AG10803 (cell line): ENCODE measurements around the gene CYP2J2.
"Not testable (repeated sequence)": the region's sequence is repeated elsewhere in the genome, so short reads cannot be mapped to it uniquely, and the experiment has no call there.

Source experiments
- DNase-seq: peaks from one replicate; pipeline ENCODE4 v3.0.0; 2010; ENCODE audit warnings: low read depth
- H3K4me3 ChIP-seq: 2 replicates; pipeline ENCODE4 v1.5.1; 2011; ENCODE audit warnings: mild to moderate bottlenecking, low read length, control low read depth
- TF ChIP-seq, protein P1 (sequence below): conservative IDR thresholded peaks from 2 replicates; pipeline ENCODE4 v1.5.1; 2011; ENCODE audit warnings: mild to moderate bottlenecking, low read length, control low read depth, inconsistent platforms

CYP2J2 gene

DNA sequence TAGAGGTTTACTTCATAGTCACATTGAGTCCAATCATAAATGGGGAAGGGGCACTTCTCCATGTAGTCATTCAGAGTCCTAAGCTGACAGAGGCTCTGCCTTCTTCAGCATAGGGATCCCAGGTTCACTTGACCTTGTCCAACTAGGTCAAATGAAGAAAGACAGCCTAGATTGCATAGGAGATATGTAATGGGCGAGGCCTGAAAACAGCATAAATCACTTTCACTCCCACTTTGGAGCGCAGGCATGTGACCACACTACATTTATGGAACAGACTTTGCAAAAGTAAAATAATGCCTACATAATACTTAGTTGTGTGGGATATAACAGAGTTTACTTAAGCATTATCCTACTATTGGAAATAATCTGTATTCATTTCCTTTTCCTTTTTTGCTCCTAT lies 60.1 kb downstream of the CYP2J2 start:
- H3K4me3 ChIP-seq = no peak overlapping the region
- no peak for DNase-seq
- TF ChIP-seq, protein P1, sequence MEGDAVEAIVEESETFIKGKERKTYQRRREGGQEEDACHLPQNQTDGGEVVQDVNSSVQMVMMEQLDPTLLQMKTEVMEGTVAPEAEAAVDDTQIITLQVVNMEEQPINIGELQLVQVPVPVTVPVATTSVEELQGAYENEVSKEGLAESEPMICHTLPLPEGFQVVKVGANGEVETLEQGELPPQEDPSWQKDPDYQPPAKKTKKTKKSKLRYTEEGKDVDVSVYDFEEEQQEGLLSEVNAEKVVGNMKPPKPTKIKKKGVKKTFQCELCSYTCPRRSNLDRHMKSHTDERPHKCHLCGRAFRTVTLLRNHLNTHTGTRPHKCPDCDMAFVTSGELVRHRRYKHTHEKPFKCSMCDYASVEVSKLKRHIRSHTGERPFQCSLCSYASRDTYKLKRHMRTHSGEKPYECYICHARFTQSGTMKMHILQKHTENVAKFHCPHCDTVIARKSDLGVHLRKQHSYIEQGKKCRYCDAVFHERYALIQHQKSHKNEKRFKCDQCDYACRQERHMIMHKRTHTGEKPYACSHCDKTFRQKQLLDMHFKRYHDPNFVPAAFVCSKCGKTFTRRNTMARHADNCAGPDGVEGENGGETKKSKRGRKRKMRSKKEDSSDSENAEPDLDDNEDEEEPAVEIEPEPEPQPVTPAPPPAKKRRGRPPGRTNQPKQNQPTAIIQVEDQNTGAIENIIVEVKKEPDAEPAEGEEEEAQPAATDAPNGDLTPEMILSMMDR = no peak

DNA sequence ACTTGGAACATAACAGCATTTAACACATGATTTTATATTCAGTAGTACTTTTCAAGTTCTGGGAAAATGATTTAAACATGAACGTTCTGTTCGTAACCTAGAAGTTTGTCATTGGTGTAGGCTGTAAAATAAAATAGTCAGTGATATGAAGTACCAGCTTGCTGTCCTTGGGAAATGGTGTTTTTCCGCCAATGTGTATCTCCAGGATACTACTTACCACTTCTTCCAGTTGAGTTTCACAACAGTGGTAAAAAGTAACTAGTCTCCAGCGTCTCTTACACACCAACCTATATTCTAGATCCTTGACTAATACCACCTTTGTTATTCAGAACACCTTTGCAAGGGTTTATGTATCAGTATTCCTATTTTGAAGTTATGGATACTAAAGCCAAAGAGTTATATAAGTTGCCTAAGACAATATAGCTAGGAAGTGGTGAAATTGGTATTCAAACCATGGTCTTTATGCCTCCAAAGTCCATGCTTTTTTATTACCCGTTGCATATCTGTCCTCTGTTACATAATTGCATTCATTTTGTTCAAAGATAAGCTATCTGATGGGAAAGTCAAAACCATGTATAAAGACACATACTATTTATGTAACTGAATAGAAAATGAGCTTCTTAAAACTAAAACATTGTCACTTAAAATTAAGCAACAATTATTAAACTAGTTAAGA lies 68.8 kb downstream of the CYP2J2 start:
- TF ChIP-seq, protein P1 = no peak
- H3K4me3 ChIP-seq = no peak overlapping the region

DNA sequence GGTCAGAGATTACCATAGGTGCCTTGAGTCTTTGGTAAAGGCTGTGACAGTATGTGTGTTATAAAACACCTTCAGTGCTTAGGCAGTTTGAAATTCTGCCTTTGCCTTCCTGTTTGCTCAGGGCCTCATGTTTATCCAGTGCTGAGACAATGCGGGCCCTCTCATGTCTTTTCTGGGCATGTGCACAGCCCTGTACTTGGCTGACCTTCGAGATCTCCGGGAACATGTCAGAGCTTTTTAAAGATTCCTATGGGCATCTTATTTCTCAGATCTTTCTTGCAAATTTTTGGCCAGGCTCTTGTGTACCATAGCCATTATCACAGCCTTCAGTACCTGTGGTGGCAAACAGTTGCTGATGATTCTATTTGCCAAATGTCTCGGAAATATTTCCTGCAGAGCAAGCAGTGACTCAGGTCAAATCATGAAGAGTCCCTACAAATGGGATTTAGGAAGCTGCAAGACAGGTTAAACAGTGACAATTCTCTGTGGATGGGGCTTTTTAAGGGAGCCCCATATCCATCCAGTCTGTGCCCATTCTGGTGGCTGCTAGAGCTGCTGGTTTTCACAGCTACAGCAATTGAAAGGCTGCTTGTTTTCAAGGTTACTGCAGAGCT lies 69.7 kb downstream of the CYP2J2 start:
- TF ChIP-seq, protein P1 = no peak
- DNase-seq = no peak
- H3K4me3 ChIP-seq = no peak overlapping the region

More for the DNA sequence above, 68.8 kb downstream of the CYP2J2 start:
- no peak for DNase-seq

DNA sequence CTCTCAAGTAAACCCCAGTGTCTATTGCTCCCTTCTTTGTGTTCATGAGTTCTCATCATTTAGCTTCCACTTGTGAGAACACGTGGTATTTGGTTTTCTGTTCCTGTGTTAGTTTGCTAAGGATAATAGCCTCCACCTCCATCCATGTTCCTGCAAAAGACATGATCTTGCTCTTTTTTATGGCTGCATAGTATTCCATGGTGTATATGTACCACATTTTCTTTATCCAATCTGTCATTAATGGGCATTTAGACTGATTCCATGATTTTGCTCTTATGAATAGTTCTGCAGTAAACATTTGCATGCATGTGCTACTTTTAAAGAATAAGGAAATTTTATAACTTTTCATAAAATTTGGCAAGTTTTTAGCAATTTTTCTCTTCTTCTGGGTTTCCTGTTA lies 71.3 kb downstream of the CYP2J2 start:
- DNase-seq, H3K4me3 ChIP-seq: not testable (repeated sequence)

DNA sequence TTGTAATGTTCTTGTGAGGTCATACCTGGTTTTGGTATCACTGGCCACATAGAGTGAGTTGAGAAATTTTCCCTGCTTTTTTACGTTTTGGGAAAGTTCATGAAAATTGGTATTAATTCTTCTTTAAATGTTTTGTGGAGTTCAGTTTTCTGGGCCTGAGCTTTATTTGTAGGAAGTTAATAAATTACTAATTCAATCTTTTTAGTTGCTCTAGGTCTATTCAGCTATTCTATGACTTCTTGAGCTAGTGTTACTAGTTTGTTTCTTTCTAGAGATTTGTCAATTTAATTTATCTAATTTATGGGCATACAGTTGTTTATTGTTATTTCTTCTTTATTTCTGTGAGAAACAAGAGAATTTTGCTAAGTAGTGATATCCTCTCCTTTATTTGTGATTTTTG lies 74.5 kb downstream of the CYP2J2 start:
- TF ChIP-seq, protein P1 = no peak
- DNase-seq = no peak
- no peak overlapping the region for H3K4me3 ChIP-seq

DNA sequence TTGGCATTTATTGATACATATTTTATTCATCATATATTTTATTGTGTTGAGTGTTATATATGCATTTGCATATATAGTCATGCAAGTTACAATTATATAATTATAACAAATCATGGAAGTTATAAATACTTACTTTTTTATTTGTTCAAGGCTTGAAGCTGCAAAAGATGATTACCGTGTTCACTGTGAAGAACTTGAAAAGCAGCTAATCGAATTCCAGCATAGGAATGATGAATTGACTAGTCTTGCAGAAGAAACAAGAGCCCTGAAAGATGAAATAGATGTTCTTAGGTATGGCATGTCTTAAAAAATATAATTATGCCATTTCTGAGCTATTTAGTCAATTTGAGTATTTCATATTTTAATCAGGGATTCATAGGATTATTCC lies 79.7 kb downstream of the CYP2J2 start:
- TF ChIP-seq, protein P1 = no peak
- DNase-seq = no peak
- H3K4me3 ChIP-seq = no peak overlapping the region

DNA sequence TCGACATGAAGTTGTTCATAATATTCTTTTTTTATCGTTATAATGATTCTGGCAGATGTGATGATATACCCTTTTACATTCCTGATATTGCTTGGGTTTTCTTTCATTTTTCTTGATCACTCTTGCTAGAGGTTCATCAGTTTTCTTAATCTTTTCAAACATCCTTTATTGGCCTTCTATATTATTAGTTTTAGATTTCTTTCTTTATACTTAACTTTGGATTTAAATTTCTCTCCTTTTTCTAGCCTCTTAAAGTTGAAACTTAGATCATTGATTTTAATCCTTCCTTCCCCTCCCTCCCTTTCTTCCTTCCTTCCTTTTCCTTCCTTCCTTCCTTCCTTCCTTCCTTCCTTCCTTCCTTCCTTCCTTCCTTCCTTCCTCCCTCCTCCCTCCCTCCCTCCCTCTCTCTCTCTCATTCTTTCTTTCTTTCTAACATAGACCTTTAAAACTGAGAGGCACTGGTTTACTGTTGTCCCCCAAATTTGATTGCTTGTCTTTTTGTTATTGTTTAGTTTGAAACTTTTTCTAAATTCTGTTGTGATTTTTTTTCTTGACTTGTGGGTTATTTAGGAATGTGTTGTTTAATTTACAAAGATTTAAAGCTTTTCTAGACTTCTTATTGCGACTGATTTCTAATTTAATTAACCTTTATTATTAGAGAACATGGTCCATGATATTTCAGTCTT lies 80.2 kb downstream of the CYP2J2 start:
- TF ChIP-seq, protein P1 = no peak
- no peak for DNase-seq

More for the DNA sequence above, 80.2 kb downstream of the CYP2J2 start:
- H3K4me3 ChIP-seq = no peak overlapping the region
